Right lobe of liver (tissue), 4 donors: ENCODE results near the gene APRT.
A peak's percentile ranks its signal among the peaks of the same experiment; 100 is the strongest.

ENCODE experiments used
- CTCF ChIP-seq, 4 donors: fragments of 200-600 bp in 3 of 4; fragments of 450-650 bp in 1 of 4; IDR thresholded peaks; one replicate each; pipeline versions ENCODE4 v1.5.1 to v1.8.0; 2016 to 2022; ENCODE audit warnings: antibody characterized with exemption in 4 of 4, mild to moderate bottlenecking in 2 of 4
- POLR2A ChIP-seq: fragments of 450-650 bp; IDR thresholded peaks from one replicate; pipeline ENCODE4 v1.6.1; 2017; ENCODE audit warnings: antibody characterized with exemption, mild to moderate bottlenecking
- donor health status: DM: no; HTN: no; CAD: no.
- donor health status: DM: no; HTN: no; CAD: no.
- donor health status: DM: no; HTN: yes; CAD: no.

GRCh38 chr16:88856828-88857727 is 45.4 kb upstream of the APRT start, which contains the start of the genes GALNS and TRAPPC2L:
- TF ChIP-seq POLR2A, result peak; percentile 72
- TF ChIP-seq CTCF (IDR thresholded peaks at IDR 0.05), result no peak
